Stimulated activated CD8-positive, alpha-beta memory T cell treated with anti-CD3 and anti-CD28 coated beads, Interleukin-2, amount 100 ng/mL, for 1 hour (primary cell): Measurements from ENCODE around the gene C1QTNF9B.

Experiments
- DNase-seq, 2 donors: peaks; one replicate each; pipeline ENCODE4 v3.0.0-alpha.2; 2020; ENCODE audit warnings: low read depth in 2 of 2

Gene C1QTNF9B

GRCh38 chr13:23859455-23859854 is 37.8 kb downstream of the C1QTNF9B start:
- DNase-seq = no peak

DNA sequence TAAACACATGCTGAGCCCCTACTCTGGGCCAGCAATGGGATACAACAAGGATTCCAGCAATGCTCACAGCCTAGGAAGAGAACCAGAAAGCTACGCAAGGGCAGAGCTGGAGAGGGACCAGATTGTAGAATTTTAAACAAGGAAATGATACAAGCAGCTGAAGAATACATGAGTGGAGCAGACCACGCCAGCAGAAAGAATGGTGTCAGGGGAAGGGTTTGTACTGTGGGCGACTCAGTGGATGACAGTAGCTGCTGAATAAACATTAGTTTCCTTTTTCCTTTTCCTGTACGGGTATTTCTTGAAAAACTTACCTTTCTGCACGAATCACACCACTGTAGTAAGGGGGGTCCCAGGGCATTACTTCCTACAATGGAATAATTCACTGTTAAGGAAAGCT is 38.8 kb downstream of the C1QTNF9B start:
- no peak for DNase-seq

DNA sequence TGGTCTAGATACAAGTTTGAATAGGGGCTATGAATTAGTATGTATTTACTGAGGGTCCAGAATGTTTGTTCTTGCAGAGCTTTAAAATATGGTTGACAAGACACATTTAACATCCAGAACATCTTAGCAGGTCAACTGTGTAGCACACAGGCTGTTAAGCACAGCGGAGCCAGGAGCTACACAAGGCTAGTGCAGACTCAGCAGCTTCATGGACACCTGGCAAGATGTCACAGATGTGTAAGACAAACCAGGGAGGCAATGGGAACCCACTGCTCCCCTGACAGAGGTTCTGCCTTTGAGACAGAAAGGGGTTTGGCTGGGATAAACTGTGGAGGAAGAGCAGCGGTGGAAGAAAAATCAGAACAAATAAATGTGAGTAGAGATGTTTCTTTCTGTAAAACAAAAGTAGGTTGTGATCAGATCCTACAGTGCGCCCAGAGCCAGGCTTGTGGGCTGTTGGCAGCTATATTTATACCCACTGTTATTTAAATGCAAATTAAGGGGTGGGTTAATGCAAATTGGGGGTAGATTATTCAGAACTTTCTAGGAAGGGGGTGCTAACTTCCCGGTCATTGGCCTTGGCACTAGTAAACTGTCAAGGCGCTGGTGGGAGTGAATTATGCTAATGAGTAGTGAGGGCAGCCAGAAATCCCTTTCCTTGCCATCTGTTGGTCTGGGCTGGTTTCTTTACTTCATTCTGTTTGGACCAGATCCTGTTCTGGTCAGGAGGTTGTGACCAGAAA is 41.1 kb downstream of the C1QTNF9B start:
- no peak for DNase-seq

DNA sequence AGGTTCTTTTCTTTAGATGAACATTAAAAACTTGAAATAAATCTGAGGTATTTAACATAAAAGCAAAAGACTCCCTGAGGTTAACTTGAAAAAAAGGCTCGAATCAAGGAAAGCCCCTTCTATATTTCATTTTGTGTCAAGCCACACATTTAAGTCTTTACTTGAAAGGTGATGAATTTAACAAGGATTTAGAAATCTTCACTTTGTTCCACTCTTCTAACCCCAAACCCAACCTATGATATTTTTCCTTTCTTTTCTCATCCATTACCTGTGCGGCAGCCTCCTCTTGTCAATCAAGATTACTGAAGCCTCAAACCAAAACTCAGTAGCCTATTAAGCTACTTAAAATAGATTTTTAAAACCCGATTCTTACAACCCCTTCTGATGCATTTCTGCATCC is 41.9 kb downstream of the C1QTNF9B start:
- DNase-seq = no peak

DNA sequence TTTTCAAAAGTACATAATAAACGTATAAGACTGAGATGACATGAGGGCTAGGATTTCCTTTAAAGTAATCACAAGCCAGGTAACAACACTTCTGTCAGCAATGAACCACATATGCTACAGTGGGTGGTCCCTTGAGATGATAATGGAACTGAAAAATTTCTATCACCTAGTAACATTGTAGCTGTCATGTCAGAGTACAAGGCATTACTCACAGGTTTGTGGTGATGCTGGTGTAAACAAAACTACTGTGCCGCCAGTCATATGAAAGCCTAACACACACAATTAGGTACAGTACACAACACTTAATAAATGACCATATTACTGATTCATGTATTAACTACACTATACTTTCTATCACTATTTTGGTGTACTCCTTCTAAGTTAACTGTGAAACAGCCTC is 45.0 kb downstream of the C1QTNF9B start:
- no peak for DNase-seq

GRCh38 chr13:23851106-23851505 is 46.2 kb downstream of the C1QTNF9B start:
- no peak for DNase-seq

GRCh38 chr13:23850134-23850533 is 47.2 kb downstream of the C1QTNF9B start:
- DNase-seq = no peak

GRCh38 chr13:23849670-23850069 is 47.6 kb downstream of the C1QTNF9B start:
- DNase-seq = no peak

DNA sequence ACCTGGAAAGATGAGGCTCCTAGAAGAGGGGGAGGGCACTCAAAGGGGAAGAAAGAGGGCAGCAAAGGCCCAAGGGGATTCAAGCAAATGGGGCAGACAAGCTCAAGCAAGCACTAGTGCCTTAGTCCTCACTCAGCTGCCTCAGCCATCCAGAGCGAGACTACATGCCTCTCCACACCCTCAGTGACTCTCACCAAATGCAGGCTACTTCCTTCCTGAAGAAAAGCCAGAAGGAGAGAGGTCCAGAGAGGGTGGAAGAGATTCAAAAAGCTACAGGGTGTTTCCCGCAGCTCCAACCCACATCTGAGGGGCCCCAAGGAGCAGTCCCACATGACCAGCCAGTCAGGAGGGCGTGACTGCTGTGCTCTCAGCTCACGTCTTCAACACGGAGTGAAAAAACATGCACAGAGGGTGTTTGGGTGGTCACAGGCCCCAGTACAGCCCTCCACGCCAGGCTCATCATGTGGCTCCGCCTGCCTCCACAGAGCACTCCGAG is 48.6 kb downstream of the C1QTNF9B start:
- DNase-seq = no peak

DNA sequence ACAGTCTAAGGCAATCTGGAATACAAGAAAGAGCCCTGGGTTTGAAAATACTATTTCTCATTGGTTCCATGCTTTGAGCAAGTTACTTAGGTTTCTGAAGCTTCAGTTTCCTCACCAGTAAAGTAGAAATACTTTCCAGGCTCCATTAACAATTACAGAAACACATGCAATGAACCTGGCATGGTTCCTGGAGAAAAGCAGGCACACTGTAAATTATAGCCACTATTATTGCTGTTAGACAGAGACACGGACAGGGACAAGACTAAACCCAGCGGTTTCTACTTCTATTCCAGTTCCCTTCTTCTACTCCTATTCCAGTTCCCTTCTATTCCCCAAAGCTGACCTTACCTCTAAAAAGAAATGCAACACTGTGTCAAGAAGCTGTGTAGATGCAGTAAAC is 49.3 kb downstream of the C1QTNF9B start:
- no peak for DNase-seq

DNA sequence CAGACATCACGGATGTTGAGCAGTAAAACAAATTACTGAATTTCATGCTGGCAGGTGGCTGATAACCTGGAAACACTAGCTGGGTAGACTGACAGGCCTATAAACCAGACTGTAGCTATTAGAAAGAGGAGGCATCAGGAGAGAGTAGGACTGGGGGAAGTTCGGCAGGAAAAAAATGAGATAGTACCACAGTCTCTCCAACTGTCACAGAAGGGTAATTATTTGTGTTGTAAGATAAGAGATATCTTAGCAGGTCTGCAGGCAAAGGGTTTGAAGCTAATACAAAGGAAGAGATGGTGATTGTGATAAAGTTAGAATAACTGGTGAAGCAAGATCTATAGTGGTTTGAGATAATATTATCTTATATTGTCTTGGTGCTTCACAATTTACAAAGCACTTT is 49.8 kb downstream of the C1QTNF9B start:
- DNase-seq = no peak

DNA sequence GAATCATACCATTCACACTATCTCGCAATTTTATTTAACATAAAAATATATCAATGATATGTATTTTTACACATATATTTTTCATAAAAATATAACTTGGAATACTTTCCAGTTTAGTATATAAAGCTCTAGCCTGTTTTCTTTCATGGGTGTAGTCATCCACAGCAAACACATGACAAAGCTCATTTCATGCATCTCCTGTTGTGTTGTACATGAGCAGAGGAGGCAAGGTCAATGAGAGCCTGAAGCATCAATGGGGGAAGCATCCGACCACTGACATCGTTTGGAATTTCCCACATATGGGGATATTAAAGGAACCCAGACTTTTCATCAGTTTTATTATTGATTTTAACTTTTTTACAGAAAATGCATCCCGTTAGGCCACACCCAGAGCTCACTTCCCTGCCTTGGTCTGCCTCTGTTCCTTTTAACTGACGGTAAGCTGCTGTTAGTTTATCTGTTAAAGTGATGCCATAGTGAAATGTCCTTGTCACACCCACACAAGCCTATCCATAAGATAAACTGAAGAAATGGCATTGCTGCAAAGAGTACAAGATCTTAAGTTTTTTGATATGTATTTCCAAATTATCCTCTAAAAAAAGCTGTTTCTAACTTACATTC is 52.1 kb downstream of the C1QTNF9B start:
- DNase-seq = no peak

- no peak for DNase-seq
Measured at GRCh38 chr13:23844132-23844531, 53.2 kb downstream of the C1QTNF9B start.

DNA sequence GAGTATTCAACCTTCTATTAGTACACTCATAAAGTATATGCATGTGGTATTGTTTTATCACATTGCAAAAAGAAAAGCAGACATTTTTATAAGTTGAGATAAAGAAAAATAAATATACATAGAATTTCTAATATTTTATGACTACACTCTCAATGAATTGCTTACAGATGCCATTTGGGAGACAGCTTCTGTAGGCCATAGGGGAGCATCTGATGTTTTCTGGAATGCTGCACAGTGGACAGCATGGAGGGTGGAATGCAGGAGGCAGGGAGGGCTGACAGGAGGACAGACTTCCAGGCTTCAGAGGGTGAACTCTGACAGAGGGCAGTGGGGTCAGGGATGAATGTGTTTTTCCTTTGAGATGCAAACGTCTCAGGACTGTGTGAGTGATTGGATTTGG is 53.9 kb downstream of the C1QTNF9B start:
- no peak for DNase-seq

DNA sequence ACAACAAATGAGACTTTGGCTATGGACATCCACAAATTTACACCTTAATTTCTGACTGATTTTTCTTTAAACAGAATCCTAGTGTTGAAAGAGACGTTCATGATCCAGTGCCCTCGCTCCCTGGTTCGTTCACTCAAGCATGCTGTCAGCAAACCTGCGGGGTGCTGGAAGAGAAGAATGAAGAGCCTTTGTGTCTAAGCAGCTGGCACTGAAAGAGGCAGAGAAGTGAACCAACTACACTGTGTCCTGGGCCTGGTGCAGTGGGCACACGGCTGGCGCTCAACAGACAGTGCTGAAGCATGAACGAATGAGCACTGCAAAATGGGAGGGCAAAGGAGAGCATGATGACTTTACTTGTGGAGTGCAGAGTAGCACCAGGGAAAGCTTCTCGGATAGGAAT is 54.9 kb downstream of the C1QTNF9B start:
- no peak for DNase-seq
